CD14-positive monocyte (primary cell): Measurements from ENCODE around the gene DHTKD1. TPM values are rescaled to one million over a fixed set of nuclear protein-coding genes. Genes with fewer than 3 reads are reported as not detected.

Experiments
- DNase-seq, 3 donors: peaks; one replicate each; pipeline ENCODE4 v3.0.0-alpha.2; 2011 to 2022
- H2AFZ ChIP-seq: 2 replicates; pipeline ENCODE4 v1.6.0; 2012; ENCODE audit warnings: mild to moderate bottlenecking, low read depth, low read length, inconsistent platforms; ENCODE audit not compliant: insufficient read depth, poor library complexity, severe bottlenecking
- H3K27ac ChIP-seq, 2 donors: 1 replicate in 1 of 2; 2 replicates in 1 of 2; pipeline ENCODE4 v1.5.1; 2012 to 2013; ENCODE audit warnings: low read length in 2 of 2, control low read depth in 1 of 2, inconsistent platforms in 1 of 2, low read depth in 1 of 2, mild to moderate bottlenecking in 1 of 2
- H3K27me3 ChIP-seq, 2 donors: one replicate each; pipeline versions ENCODE4 v1.6.0 to v1.6.1; 2011 to 2013; ENCODE audit warnings: low read length in 2 of 2; ENCODE audit not compliant: control insufficient read depth in 2 of 2, insufficient read depth in 2 of 2
- H3K36me3 ChIP-seq, 2 donors: replicated peaks in 1 of 2; 1 replicate in 1 of 2; 2 replicates in 1 of 2; pipeline versions ENCODE4 v1.5.1 to v1.6.1; 2012 to 2013; ENCODE audit warnings: low read length in 2 of 2, control low read depth in 1 of 2, inconsistent platforms in 1 of 2, mild to moderate bottlenecking in 1 of 2; ENCODE audit not compliant: insufficient read depth in 2 of 2, control insufficient read depth in 1 of 2
- H3K4me1 ChIP-seq, 2 donors: 1 replicate in 1 of 2; 2 replicates in 1 of 2; pipeline versions ENCODE4 v1.5.1 to v1.6.1; 2012 to 2013; ENCODE audit warnings: low read length in 2 of 2, control low read depth in 1 of 2, inconsistent platforms in 1 of 2, mild to moderate bottlenecking in 1 of 2, moderate library complexity in 1 of 2; ENCODE audit not compliant: insufficient read depth in 2 of 2, control insufficient read depth in 1 of 2
- H3K4me2 ChIP-seq: replicated peaks from 2 replicates; pipeline ENCODE3; 2012; ENCODE audit warnings: low read length, moderate library complexity, mild to moderate bottlenecking; ENCODE audit not compliant: poor library complexity, severe bottlenecking; ENCODE audit errors: extremely low read depth
- H3K4me3 ChIP-seq, 3 experiments: fragments of 200-600 bp in 1 of 3; sonication (generic) in 1 of 3; replicated peaks in 1 of 3; 1 replicate in 2 of 3; 2 replicates in 1 of 3; pipeline ENCODE4 v1.5.1; 2011 to 2013; ENCODE audit warnings: low read length in 3 of 3, mild to moderate bottlenecking in 3 of 3, control low read depth in 2 of 3, low read depth in 2 of 3, inconsistent platforms in 1 of 3, moderate library complexity in 1 of 3
- H3K79me2 ChIP-seq: 2 replicates; pipeline ENCODE4 v1.6.0; 2012; ENCODE audit warnings: mild to moderate bottlenecking, control low read depth, inconsistent platforms, low read length, moderate library complexity; ENCODE audit not compliant: insufficient read depth
- H3K9ac ChIP-seq: 2 replicates; pipeline ENCODE4 v1.6.0; 2017; ENCODE audit warnings: low read length, mild to moderate bottlenecking; ENCODE audit not compliant: insufficient read depth, poor library complexity, severe bottlenecking
- H3K9me3 ChIP-seq, 2 donors: replicated peaks in 1 of 2; 1 replicate in 1 of 2; 2 replicates in 1 of 2; pipeline versions ENCODE4 v1.5.1 to v1.6.1; 2012 to 2013; ENCODE audit warnings: low read length in 2 of 2, control low read depth in 1 of 2; ENCODE audit not compliant: control insufficient read depth in 1 of 2, insufficient read depth in 1 of 2
- H4K20me1 ChIP-seq: 2 replicates; pipeline ENCODE4 v1.6.0; 2012; ENCODE audit warnings: mild to moderate bottlenecking, low read length, control low read depth, moderate library complexity; ENCODE audit not compliant: insufficient read depth
- H3K27ac Mint-ChIP-seq, 7 donors: one replicate each; pipeline ENCODE4 v1.8.0; 2020; ENCODE audit warnings: mild to moderate bottlenecking in 7 of 7, mixed read lengths in 7 of 7, moderate library complexity in 6 of 7, inconsistent platforms in 2 of 7
- H3K27me3 Mint-ChIP-seq, 3 donors: one replicate each; pipeline ENCODE4 v1.8.0; 2021 to 2022; ENCODE audit warnings: low read depth in 3 of 3, mild to moderate bottlenecking in 3 of 3, mixed read lengths in 3 of 3, moderate library complexity in 3 of 3, inconsistent platforms in 1 of 3
- H3K36me3 Mint-ChIP-seq, 2 donors: one replicate each; pipeline ENCODE4 v1.8.0; 2020; ENCODE audit warnings: mixed read lengths in 2 of 2, inconsistent platforms in 1 of 2, mild to moderate bottlenecking in 1 of 2
- H3K4me1 Mint-ChIP-seq: one replicate; pipeline ENCODE4 v1.8.0; 2020; ENCODE audit warnings: mild to moderate bottlenecking, mixed read lengths
- H3K4me3 Mint-ChIP-seq, 2 donors: one replicate each; pipeline ENCODE4 v1.8.0; 2020; ENCODE audit warnings: mild to moderate bottlenecking in 2 of 2, mixed read lengths in 2 of 2, moderate library complexity in 1 of 2
- H3K9me3 Mint-ChIP-seq, 7 donors: one replicate each; pipeline ENCODE4 v1.8.0; 2020 to 2022; ENCODE audit warnings: mixed read lengths in 7 of 7, mild to moderate bottlenecking in 6 of 7, moderate library complexity in 6 of 7, inconsistent platforms in 2 of 7
- WGBS: methylation state at CpG from one replicate; pipeline ENCODE4 v1.1.5; 2013; ENCODE audit warnings: missing lambda C conversion rate; ENCODE audit not compliant: insufficient coverage; 5-methylcytosine and 5-hydroxymethylcytosine counted together
- intact Hi-C, 2 donors: fragments of 100-400 bp; cut with micrococcal nuclease; formaldehyde crosslinking; loops; one replicate each; pipeline versions ENCODE4 v1.15.0 to v1.15.1; 2023
- polyA plus RNA-seq, 3 donors: library from polyadenylated mRNA; depleted of rRNA in 1 of 3; unstranded in 2 of 3; stranded (reverse) in 1 of 3; fragments of 300-500 nt in 2 of 3; fragments of >200 nt in 1 of 3; fragmentation: Illumina TruSeq in 2 of 3; gene quantifications; 1 replicate in 2 of 3; 2 replicates in 1 of 3; pipeline ENCODE4 v1.2.3, GENCODE V29; 2012 to 2021
- TF ChIP-seq, protein P1 (sequence below): fragments of 200-600 bp; IDR thresholded peaks from one replicate; pipeline ENCODE4 v1.8.0; 2022; ENCODE audit warnings: antibody characterized with exemption, mild to moderate bottlenecking

DHTKD1 gene
- polyA plus RNA-seq, 3 donors = 7.0 to 12.1 (median 11.2) TPM

DNA sequence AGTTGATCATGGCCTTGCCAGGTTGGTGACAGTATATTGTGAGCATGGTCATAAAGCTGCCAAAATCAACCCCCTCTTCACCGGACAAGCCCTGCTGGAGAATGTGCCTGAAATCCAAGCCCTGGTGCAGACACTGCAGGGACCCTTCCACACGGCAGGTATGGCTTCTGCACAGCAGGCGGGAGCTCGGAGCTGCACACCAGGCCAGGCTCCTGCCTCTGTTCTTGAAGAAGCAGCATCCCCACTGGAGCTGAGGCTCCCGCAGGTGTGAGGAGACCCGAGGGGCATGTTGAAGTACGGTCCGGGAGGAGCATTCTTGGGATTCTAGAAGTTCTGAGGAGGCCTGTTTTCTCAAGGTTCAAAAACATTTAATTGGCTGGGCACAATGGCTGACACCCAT is 12.7 kb downstream of the DHTKD1 start:
- no peak overlapping the region for H3K9ac ChIP-seq
- TF ChIP-seq, protein P1, sequence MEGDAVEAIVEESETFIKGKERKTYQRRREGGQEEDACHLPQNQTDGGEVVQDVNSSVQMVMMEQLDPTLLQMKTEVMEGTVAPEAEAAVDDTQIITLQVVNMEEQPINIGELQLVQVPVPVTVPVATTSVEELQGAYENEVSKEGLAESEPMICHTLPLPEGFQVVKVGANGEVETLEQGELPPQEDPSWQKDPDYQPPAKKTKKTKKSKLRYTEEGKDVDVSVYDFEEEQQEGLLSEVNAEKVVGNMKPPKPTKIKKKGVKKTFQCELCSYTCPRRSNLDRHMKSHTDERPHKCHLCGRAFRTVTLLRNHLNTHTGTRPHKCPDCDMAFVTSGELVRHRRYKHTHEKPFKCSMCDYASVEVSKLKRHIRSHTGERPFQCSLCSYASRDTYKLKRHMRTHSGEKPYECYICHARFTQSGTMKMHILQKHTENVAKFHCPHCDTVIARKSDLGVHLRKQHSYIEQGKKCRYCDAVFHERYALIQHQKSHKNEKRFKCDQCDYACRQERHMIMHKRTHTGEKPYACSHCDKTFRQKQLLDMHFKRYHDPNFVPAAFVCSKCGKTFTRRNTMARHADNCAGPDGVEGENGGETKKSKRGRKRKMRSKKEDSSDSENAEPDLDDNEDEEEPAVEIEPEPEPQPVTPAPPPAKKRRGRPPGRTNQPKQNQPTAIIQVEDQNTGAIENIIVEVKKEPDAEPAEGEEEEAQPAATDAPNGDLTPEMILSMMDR = no peak
- H4K20me1 ChIP-seq = no peaks in the 10 kb centered on the region
- peaks cover 13% of the 10 kb centered on the region for H3K4me1 Mint-ChIP-seq
- peaks cover 3 to 16% of the 10 kb centered on the region in 2 donors for H3K36me3 ChIP-seq
- H3K79me2 ChIP-seq = peaks cover 6% of the 10 kb centered on the region
- no peak for DNase-seq
- no peak overlapping the region for H2AFZ ChIP-seq
- H3K27me3 ChIP-seq = no peaks in the 10 kb centered on the region
- H3K36me3 Mint-ChIP-seq = peaks cover 29 to 53% of the 10 kb centered on the region in 2 donors
- no peak overlapping the region for H3K27ac ChIP-seq
- no peaks in the 10 kb centered on the region for H3K9me3 ChIP-seq
- peak overlapping the region in 1 of 7 donors; percentile 53 for H3K27ac Mint-ChIP-seq
- 97% methylated on average over 4 of the region's 8 CpGs for WGBS
- no peak overlapping the region for H3K4me3 Mint-ChIP-seq
- H3K27me3 Mint-ChIP-seq = peaks cover 0 to 2% (median 0%) of the 10 kb centered on the region in 3 donors
- H3K4me2 ChIP-seq = no peak overlapping the region
- no peak overlapping the region for H3K4me3 ChIP-seq
- peaks cover 10 to 13% of the 10 kb centered on the region in 2 donors for H3K4me1 ChIP-seq
- intact Hi-C loops = no loop called here
- H3K9me3 Mint-ChIP-seq = peaks cover 0 to 4% (median 0%) of the 10 kb centered on the region in 7 donors

- Histone ChIP-seq H4K20me1 (no peaks in the 10 kb centered on the region), H3K9me3 (no peaks in the 10 kb centered on the region), H3K4me2 (no peak overlapping the region), H3K79me2 (peaks cover 6% of the 10 kb centered on the region), H3K4me3 (no peak overlapping the region), H2AFZ (no peak overlapping the region), H3K27me3 (no peaks in the 10 kb centered on the region), H3K36me3 (peaks cover 8 to 21% of the 10 kb centered on the region in 2 donors), H3K4me1 (peaks cover 10 to 13% of the 10 kb centered on the region in 2 donors), H3K9ac (no peak overlapping the region), H3K27ac (no peak overlapping the region)
- WGBS = 100% methylated on average over 1 of the region's 6 CpGs
- no peak overlapping the region for H3K4me3 Mint-ChIP-seq
- peaks cover 0 to 2% (median 0%) of the 10 kb centered on the region in 3 donors for H3K27me3 Mint-ChIP-seq
- peaks cover 0 to 4% (median 0%) of the 10 kb centered on the region in 7 donors for H3K9me3 Mint-ChIP-seq
- DNase-seq = no peak
- H3K36me3 Mint-ChIP-seq = peaks cover 33 to 58% of the 10 kb centered on the region in 2 donors
- TF ChIP-seq, protein P1 = no peak
- H3K4me1 Mint-ChIP-seq = peaks cover 13% of the 10 kb centered on the region
- intact Hi-C loops = no loop called here
- H3K27ac Mint-ChIP-seq = peak overlapping the region in 1 of 7 donors; percentile 53
These were observed 13.3 kb downstream of the DHTKD1 start for GRCh38 chr10:12081879-12082557.
